Caco-2 (cell line): ENCODE results near the gene TMEM167A. TPM values are rescaled to one million over a fixed set of nuclear protein-coding genes. Genes with fewer than 3 reads are reported as not detected.
"Not testable (repeated sequence)": the region's sequence is repeated elsewhere in the genome, so short reads cannot be mapped to it uniquely, and the experiment has no call there.

ENCODE experiments used
- BruUV-seq: library from RNA; stranded (reverse); fragments of 400-500 nt; replicated peaks from 2 replicates; lab custom pipeline; 2021; lab: Mats Ljungman, UMichigan
- CTCF ChIA-PET: fragments of 300-600 bp; sonication (Branson Sonifier 250); formaldehyde crosslinking; loops from one replicate; lab custom pipeline; 2022; ENCODE audit warnings: antibody characterized with exemption; lab: Charles Lee
- POLR2A ChIA-PET: fragments of 300-600 bp; sonication (Branson Sonifier 250); formaldehyde crosslinking; loops from one replicate; lab custom pipeline; 2022; ENCODE audit warnings: antibody characterized with exemption; lab: Charles Lee
- DNase-seq, 2 experiments: peaks; one replicate each; pipeline versions ENCODE4 v3.0.0 to v3.0.0-alpha.2; 2020 to 2022
- H3K27me3 ChIP-seq: replicated peaks from 2 replicates; pipeline ENCODE4 v1.6.0; 2011; ENCODE audit warnings: low read length; ENCODE audit not compliant: control insufficient read depth, insufficient read depth
- H3K36me3 ChIP-seq: 2 replicates; pipeline ENCODE4 v1.5.1; 2011; ENCODE audit warnings: low read length; ENCODE audit not compliant: control insufficient read depth, insufficient read depth
- H3K4me1 ChIP-seq: fragments of 250-450 bp; sonication (Bioruptor Pico); 2 replicates; pipeline ENCODE4 v1.5.1; 2020; ENCODE audit warnings: mild to moderate bottlenecking
- H3K4me3 ChIP-seq: 2 replicates; pipeline ENCODE4 v1.5.1; 2011; ENCODE audit warnings: low read depth, mild to moderate bottlenecking, control low read depth, low read length
- H3K9me3 ChIP-seq: fragments of 250-450 bp; sonication (Bioruptor Pico); 2 replicates; pipeline ENCODE4 v1.5.1; 2020; ENCODE audit warnings: mild to moderate bottlenecking, moderate library complexity
- H3K27ac Mint-ChIP-seq: one replicate; pipeline ENCODE4 v1.8.0; 2022; ENCODE audit warnings: mixed read lengths; ENCODE audit not compliant: unreplicated experiment
- H3K27me3 Mint-ChIP-seq: one replicate; pipeline ENCODE4 v1.8.0; 2022; ENCODE audit warnings: mixed read lengths; ENCODE audit not compliant: insufficient read depth, unreplicated experiment
- H3K36me3 Mint-ChIP-seq: one replicate; pipeline ENCODE4 v1.8.0; 2022; ENCODE audit warnings: mild to moderate bottlenecking, mixed read lengths; ENCODE audit not compliant: insufficient read depth, unreplicated experiment
- H3K4me1 Mint-ChIP-seq: one replicate; pipeline ENCODE4 v1.8.0; 2022; ENCODE audit warnings: low read depth, mixed read lengths; ENCODE audit not compliant: unreplicated experiment
- H3K4me3 Mint-ChIP-seq: one replicate; pipeline ENCODE4 v1.8.0; 2022; ENCODE audit warnings: mild to moderate bottlenecking, moderate library complexity, mixed read lengths; ENCODE audit not compliant: unreplicated experiment
- H3K9me3 Mint-ChIP-seq: one replicate; pipeline ENCODE4 v1.8.0; 2022; ENCODE audit warnings: mixed read lengths; ENCODE audit not compliant: unreplicated experiment
- CTCF ChIP-seq, 2 experiments: fragments of 200-600 bp in 1 of 2; IDR thresholded peaks; 1 replicate in 1 of 2; 2 replicates in 1 of 2; pipeline versions ENCODE4 v1.5.1 to v1.8.0; 2011 to 2022; ENCODE audit warnings: antibody characterized with exemption in 1 of 2, control low read depth in 1 of 2, inconsistent platforms in 1 of 2, low read depth in 1 of 2, low read length in 1 of 2, mild to moderate bottlenecking in 1 of 2, moderate library complexity in 1 of 2; ENCODE audit not compliant: insufficient read depth in 1 of 2, severe bottlenecking in 1 of 2, unreplicated experiment in 1 of 2
- intact Hi-C: fragments of 100-400 bp; cut with micrococcal nuclease; formaldehyde crosslinking; loops from one replicate; pipeline ENCODE4 v1.10.0; 2022; ENCODE audit not compliant: unreplicated experiment
- total RNA-seq: library from RNA; stranded (reverse); gene quantifications from 2 replicates; pipeline ENCODE4 v1.2.3, GENCODE V29; 2022

TMEM167A gene
- total RNA-seq, 1 experiment from 2014 or later = 97.1 TPM

DNA sequence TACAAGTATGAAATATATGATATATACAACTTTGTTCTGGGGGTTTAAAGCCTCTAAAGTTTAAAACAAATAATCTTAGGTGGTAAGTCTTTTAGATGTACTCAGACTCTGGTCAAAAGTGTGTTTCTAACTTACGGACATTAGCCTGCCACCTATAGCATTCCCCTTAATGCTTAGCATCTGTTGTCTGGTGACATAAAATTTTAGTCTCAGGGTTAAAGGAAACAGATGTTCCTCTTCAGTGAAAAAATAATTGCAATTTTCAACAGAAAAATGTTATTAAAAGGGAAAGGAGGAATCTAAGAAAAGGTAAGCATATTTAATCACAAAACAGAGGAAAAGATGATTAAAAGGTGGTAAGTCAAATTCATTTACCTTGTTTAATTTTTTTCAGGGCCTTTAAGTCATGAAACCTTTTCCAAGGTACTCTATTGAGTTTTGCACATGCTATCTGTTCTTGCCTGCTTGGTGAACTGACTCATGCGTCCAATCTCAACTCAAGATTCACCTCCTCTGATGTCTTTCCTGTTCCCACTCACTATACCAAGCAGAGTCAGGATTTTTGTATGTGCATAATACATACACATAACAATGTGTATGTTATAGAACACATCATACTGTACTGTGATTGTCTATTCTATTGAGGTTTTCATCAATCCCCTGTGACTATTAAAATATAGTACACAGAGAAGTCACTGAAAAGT, 7.9 kb downstream of the TMEM167A start:
- POLR2A ChIA-PET = no interaction called here
- intact Hi-C loops = no loop called here

DNA sequence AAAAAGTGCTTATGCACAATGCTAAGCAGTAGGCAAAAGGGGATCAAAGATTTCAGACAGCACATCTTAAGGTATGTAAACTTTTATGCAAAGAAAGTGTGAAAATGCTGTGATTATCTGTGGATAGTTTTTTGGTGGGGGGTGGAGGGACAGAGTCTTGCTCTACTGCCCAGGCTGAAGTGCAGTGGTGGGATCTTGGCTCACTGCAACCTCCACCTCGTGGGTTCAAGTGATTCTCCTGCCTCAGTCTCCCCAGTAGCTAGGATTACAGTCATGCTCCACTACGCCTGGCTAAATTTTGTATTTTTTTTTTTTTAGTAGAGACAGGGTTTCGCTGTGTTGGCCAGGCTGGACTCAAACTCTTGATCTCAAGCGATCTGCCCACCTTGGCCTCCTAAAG, 9.8 kb downstream of the TMEM167A start:
- POLR2A ChIA-PET, intact Hi-C loops: not testable (repeated sequence)

More for the DNA sequence above, 7.9 kb downstream of the TMEM167A start:
- BruUV-seq = no TSS peak
- Mint-ChIP-seq H3K9me3 (no peaks in the 10 kb centered on the region), H3K27me3 (no peaks in the 10 kb centered on the region), H3K27ac (no peak overlapping the region), H3K4me3 (no peak overlapping the region), H3K4me1 (peaks cover 7% of the 10 kb centered on the region), H3K36me3 (peaks cover 7% of the 10 kb centered on the region)
- Histone ChIP-seq H3K27me3 (no peaks in the 10 kb centered on the region), H3K9me3 (no peaks in the 10 kb centered on the region), H3K36me3 (0 out of 2 replicates have a peak, but pooled peaks cover 1% of the 10 kb centered on the region), H3K4me1 (0 out of 2 replicates have a peak, but pooled peaks cover 4% of the 10 kb centered on the region), H3K4me3 (no peak overlapping the region)
- CTCF ChIA-PET = no interaction called here
- no peak for DNase-seq
- no peak for TF ChIP-seq CTCF (IDR thresholded peaks at IDR 0.05; ENCODE audit: insufficient read depth in 1 of 2, low read depth in 1 of 2, low read length in 1 of 2, severe bottlenecking in 1 of 2, unreplicated experiment in 1 of 2)

DNA sequence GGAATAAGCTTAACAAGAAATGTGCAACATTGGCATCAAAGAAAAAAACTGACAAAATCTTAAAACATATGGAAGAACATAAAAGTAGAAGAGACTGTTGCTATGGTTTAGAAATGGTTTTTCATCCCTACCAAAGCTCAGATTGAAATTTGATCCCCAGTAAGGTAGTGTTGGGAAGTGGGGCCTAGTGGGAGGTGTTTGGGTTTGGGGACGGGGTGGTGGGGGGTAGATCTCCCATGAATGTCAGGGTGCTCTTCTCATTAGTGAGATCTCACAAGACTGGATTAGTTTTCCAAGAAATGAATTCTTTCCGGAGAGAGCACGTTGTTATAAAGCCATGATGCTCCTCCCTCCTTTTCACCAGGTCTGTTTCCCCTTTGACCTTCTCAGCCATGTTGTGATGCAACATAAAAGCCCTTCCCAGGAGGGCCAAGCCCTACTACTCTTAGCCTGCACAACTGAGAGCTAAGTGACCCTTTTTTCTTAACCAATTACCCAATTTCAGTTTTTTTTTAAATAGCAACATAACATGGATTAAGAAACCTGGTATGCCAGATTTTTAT, 10.6 kb downstream of the TMEM167A start:
- TF ChIP-seq CTCF (IDR thresholded peaks at IDR 0.05; ENCODE audit: insufficient read depth in 1 of 2, low read depth in 1 of 2, low read length in 1 of 2, severe bottlenecking in 1 of 2, unreplicated experiment in 1 of 2) = no peak
- no peaks in the 10 kb centered on the region for H3K9me3 ChIP-seq
- no peaks in the 10 kb centered on the region for H3K27me3 Mint-ChIP-seq
- H3K4me1 ChIP-seq = 0 out of 2 replicates have a peak, but pooled peaks cover 4% of the 10 kb centered on the region
- H3K36me3 Mint-ChIP-seq = peaks cover 12% of the 10 kb centered on the region
- no peak overlapping the region for H3K27ac Mint-ChIP-seq
- H3K36me3 ChIP-seq = peaks cover 1% of the 10 kb centered on the region; the same call in 1 of the 2 replicates
- DNase-seq = no peak
- ChIA-PET CTCF (no interaction called here), POLR2A (no interaction called here)
- peaks cover 7% of the 10 kb centered on the region for H3K4me1 Mint-ChIP-seq
- no TSS peak for BruUV-seq
- no peak overlapping the region for H3K4me3 Mint-ChIP-seq
- intact Hi-C loops = no loop called here
- no peak overlapping the region for H3K4me3 ChIP-seq
- no peaks in the 10 kb centered on the region for H3K27me3 ChIP-seq
- no peaks in the 10 kb centered on the region for H3K9me3 Mint-ChIP-seq

More for the DNA sequence above, 9.8 kb downstream of the TMEM167A start:
- H3K27me3 Mint-ChIP-seq, H3K9me3 ChIP-seq, H3K36me3 Mint-ChIP-seq, H3K4me1 Mint-ChIP-seq, H3K36me3 ChIP-seq, CTCF ChIA-PET, DNase-seq, H3K27ac Mint-ChIP-seq, H3K4me3 ChIP-seq, H3K4me1 ChIP-seq, H3K27me3 ChIP-seq, H3K9me3 Mint-ChIP-seq, H3K4me3 Mint-ChIP-seq, BruUV-seq: not testable (repeated sequence)
